A549 (cell line): Measurements from ENCODE around the gene TMEM185A. TPM values are rescaled to one million over a fixed set of nuclear protein-coding genes. Genes with fewer than 3 reads are reported as not detected.

ENCODE experiments used
- ATAC-seq, 2 experiments: fragments of 200-7000 bp in 1 of 2; fragments of >200 bp in 1 of 2; cut with Nextera tagmentation in 1 of 2; cut with Tn5 transposase in 1 of 2; 3 replicates each; pipeline versions ENCODE4 v1.8.0 to v1.9.1; 2018 to 2020; ENCODE audit warnings: mild to moderate bottlenecking in 1 of 2, moderate library complexity in 1 of 2
- CTCF ChIA-PET: fragments of 300-600 bp; sonication (Branson Sonifier 250); formaldehyde crosslinking; extraction: SDS; loops from one replicate; lab custom pipeline; 2021; ENCODE audit warnings: antibody characterized with exemption, inconsistent platforms; lab: Yijun Ruan, JAX
- POLR2A ChIA-PET: fragments of 350-600 bp; formaldehyde crosslinking; extraction: SDS; loops from one replicate; lab custom pipeline; 2021; ENCODE audit warnings: antibody characterized with exemption, inconsistent platforms; lab: Yijun Ruan, JAX
- DNase-seq, 2 experiments: peaks; one replicate each; pipeline versions ENCODE4 v3.0.0 to v3.0.0-alpha.2; 2011 to 2016; ENCODE audit warnings: low read depth in 1 of 2, low spot score in 1 of 2
- FAIRE-seq: peaks from 2 replicates; lab custom pipeline; 2011; peaks lifted over from hg19 to GRCh38; lab: Jason Lieb, UNC
- H3K27ac ChIP-seq, 2 experiments: fragments of >200 bp; sonication (Bioruptor Twin); formaldehyde crosslinking; 3 replicates each; pipeline ENCODE4 v1.5.1; 2016 to 2017
- H3K4me1 ChIP-seq: fragments of >200 bp; sonication (Bioruptor Twin); formaldehyde crosslinking; 3 replicates; pipeline ENCODE4 v1.6.1; 2016
- H3K4me2 ChIP-seq: fragments of >200 bp; sonication (Bioruptor Twin); formaldehyde crosslinking; 3 replicates; pipeline ENCODE4 v1.6.1; 2016
- H3K4me3 ChIP-seq: fragments of >200 bp; sonication (Bioruptor Twin); formaldehyde crosslinking; 3 replicates; pipeline ENCODE4 v1.5.1; 2016
- H3K9me3 ChIP-seq: fragments of >200 bp; sonication (Bioruptor Twin); formaldehyde crosslinking; 3 replicates; pipeline ENCODE4 v1.6.1; 2016
- CHD2 ChIP-seq: fragments of 150-350 bp; IDR thresholded peaks from 2 replicates; pipeline ENCODE4 v1.6.1; 2014; ENCODE audit warnings: low read length; ENCODE audit not compliant: partially characterized antibody
- FOSL2 ChIP-seq, 2 experiments: fragments of 450-650 bp in 1 of 2; fragments of >200 bp in 1 of 2; sonication (Bioruptor Twin) in 1 of 2; formaldehyde crosslinking; IDR thresholded peaks; 2 replicates each; pipeline versions ENCODE4 v1.5.0 to v1.6.1; 2016 to 2020; ENCODE audit warnings: mild to moderate bottlenecking in 1 of 2, moderate library complexity in 1 of 2
- HOXB13 ChIP-seq: fragments of 250-450 bp; sonication (Bioruptor Pico); IDR thresholded peaks from 2 replicates; pipeline ENCODE4 v1.5.0; 2020; ENCODE audit warnings: low read depth, mild to moderate bottlenecking, moderate library complexity
- MAZ ChIP-seq: fragments of 150-350 bp; IDR thresholded peaks from 2 replicates; pipeline ENCODE4 v1.6.1; 2014; ENCODE audit warnings: antibody characterized with exemption, low read depth, low read length, borderline replicate concordance
- MYC ChIP-seq: IDR thresholded peaks from 2 replicates; pipeline ENCODE4 v1.6.1; 2012; ENCODE audit warnings: mild to moderate bottlenecking, inconsistent platforms, low read length, improper control_type of control experiment, borderline replicate concordance
- NFE2L2 ChIP-seq: fragments of 150-350 bp; conservative IDR thresholded peaks from 2 replicates; pipeline ENCODE4 v1.6.1; 2014; ENCODE audit warnings: low read length
- NPAS2 ChIP-seq: fragments of 250-450 bp; sonication (Bioruptor Pico); IDR thresholded peaks from 2 replicates; pipeline ENCODE4 v1.8.0; 2022; ENCODE audit warnings: mild to moderate bottlenecking, moderate library complexity, borderline replicate concordance
- NR3C1 ChIP-seq: fragments of >200 bp; sonication (Bioruptor Twin); formaldehyde crosslinking; IDR thresholded peaks from 3 replicates; pipeline ENCODE4 v1.6.1; 2017
- POLR2A ChIP-seq: IDR thresholded peaks from 2 replicates; pipeline ENCODE4 v1.6.1; 2012; ENCODE audit warnings: mild to moderate bottlenecking, low read length
- RCOR1 ChIP-seq: fragments of 150-350 bp; IDR thresholded peaks from 2 replicates; pipeline ENCODE4 v1.6.1; 2014; ENCODE audit warnings: antibody characterized with exemption, low read length, low read depth
- SREBF2 ChIP-seq: fragments of 450-650 bp; IDR thresholded peaks from 2 replicates; pipeline ENCODE4 v1.6.1; 2014; ENCODE audit warnings: mild to moderate bottlenecking, moderate library complexity
- TP53 ChIP-seq: fragments of 250-450 bp; sonication (Bioruptor Pico); IDR thresholded peaks from 2 replicates; pipeline ENCODE4 v1.5.0; 2021; ENCODE audit warnings: mild to moderate bottlenecking, moderate library complexity
- ZSCAN20 ChIP-seq: fragments of 250-450 bp; sonication (Bioruptor Pico); IDR thresholded peaks from 2 replicates; pipeline ENCODE4 v1.8.0; 2022; ENCODE audit warnings: mild to moderate bottlenecking, moderate library complexity
- WGBS: methylation state at CpG from one replicate; pipeline ENCODE4 v1.1.6; 2017; ENCODE audit errors: missing lambda C conversion rate; 5-methylcytosine and 5-hydroxymethylcytosine counted together
- polyA plus RNA-seq, 4 experiments: library from polyadenylated mRNA; depleted of rRNA in 3 of 4; stranded (reverse); fragments of >200 nt; fragmentation: RNase III in 1 of 4; extraction: RNeasy Plus Mini Kit Qiagen cat#74134 plus additional on column Dnase treatment in 1 of 4; gene quantifications; 2 replicates in 3 of 4; 3 replicates in 1 of 4; pipeline ENCODE4 v1.2.3, GENCODE V29; 2011 to 2017
- TF ChIP-seq, protein P1 (sequence below): IDR thresholded peaks from 2 replicates; pipeline ENCODE4 v1.6.1; 2012
- TF ChIP-seq, protein P2 (sequence below): fragments of >200 bp; sonication (Bioruptor Twin); formaldehyde crosslinking; IDR thresholded peaks from 3 replicates; pipeline ENCODE4 v1.6.1; 2016
- TF ChIP-seq, protein P3 (sequence below): fragments of 250-450 bp; sonication (Bioruptor Pico); IDR thresholded peaks from 2 replicates; pipeline ENCODE4 v1.5.0; 2020; ENCODE audit warnings: low read depth, mild to moderate bottlenecking, moderate library complexity
- TF ChIP-seq, protein P4 (sequence below): fragments of 450-650 bp; IDR thresholded peaks from 2 replicates; pipeline ENCODE4 v1.6.1; 2014; ENCODE audit warnings: antibody characterized with exemption
- TF ChIP-seq, protein P5 (sequence below): fragments of 150-350 bp; IDR thresholded peaks from 2 replicates; pipeline ENCODE4 v1.6.1; 2014; ENCODE audit warnings: low read depth, mild to moderate bottlenecking, low read length
- TF ChIP-seq, protein P6 (sequence below): fragments of >200 bp; sonication (Bioruptor Twin); formaldehyde crosslinking; IDR thresholded peaks from 2 replicates; pipeline ENCODE4 v1.6.1; 2016
- TF ChIP-seq, protein P7 (sequence below): IDR thresholded peaks from 2 replicates; pipeline ENCODE4 v1.6.1; 2012

The TMEM185A gene
- polyA plus RNA-seq, 2 of the 4 experiments (the other 2 are of a cell fraction) = 21.5 to 25.1 TPM

DNA sequence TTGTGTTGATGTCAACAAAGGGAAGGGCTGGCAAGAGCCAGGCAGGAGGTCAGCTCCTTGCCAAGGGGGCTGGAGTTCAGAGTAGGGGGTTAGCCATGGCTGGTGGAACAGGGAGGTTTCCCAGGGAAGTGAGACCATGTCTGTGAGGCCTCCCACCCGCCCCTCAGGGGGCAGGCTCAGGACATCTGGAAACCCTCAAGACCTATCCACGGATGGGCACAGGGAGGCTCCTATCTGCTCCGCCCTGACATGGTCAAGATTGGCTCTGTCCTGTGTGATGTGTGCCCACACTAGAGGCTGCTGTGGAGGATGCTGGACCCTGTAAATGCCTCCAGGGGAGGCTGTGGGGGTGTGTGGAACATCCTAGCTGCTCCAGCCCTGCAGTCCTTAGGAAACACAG, 8.0 kb upstream of the TMEM185A start:
- H3K9me3 ChIP-seq = no peaks in the 10 kb centered on the region
- TF ChIP-seq, protein P1, sequence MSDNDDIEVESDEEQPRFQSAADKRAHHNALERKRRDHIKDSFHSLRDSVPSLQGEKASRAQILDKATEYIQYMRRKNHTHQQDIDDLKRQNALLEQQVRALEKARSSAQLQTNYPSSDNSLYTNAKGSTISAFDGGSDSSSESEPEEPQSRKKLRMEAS = no peak
- TF ChIP-seq, protein P2, sequence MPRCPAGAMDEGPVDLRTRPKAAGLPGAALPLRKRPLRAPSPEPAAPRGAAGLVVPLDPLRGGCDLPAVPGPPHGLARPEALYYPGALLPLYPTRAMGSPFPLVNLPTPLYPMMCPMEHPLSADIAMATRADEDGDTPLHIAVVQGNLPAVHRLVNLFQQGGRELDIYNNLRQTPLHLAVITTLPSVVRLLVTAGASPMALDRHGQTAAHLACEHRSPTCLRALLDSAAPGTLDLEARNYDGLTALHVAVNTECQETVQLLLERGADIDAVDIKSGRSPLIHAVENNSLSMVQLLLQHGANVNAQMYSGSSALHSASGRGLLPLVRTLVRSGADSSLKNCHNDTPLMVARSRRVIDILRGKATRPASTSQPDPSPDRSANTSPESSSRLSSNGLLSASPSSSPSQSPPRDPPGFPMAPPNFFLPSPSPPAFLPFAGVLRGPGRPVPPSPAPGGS = no peak
- TF ChIP-seq HOXB13 (no peak), SREBF2 (no peak), ZSCAN20 (CRISPR knock-in tag) (no peak), POLR2A (no peak), NPAS2 (no peak), NR3C1 (no peak), RCOR1 (no peak), MYC (no peak), CHD2 (no peak)
- TF ChIP-seq, protein P3, sequence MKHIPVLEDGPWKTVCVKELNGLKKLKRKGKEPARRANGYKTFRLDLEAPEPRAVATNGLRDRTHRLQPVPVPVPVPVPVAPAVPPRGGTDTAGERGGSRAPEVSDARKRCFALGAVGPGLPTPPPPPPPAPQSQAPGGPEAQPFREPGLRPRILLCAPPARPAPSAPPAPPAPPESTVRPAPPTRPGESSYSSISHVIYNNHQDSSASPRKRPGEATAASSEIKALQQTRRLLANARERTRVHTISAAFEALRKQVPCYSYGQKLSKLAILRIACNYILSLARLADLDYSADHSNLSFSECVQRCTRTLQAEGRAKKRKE (CRISPR knock-in tag) = no peak
- TF ChIP-seq, all 56 proteins: peak for 0
- no peak for FAIRE-seq
- peak in 1 of 2 experiments; percentile 24; a peak in 1 of 6 replicates for ATAC-seq
- Histone ChIP-seq H3K27ac (no peak overlapping the region), H3K4me3 (no peak overlapping the region), H3K4me2 (no peak overlapping the region), H3K4me1 (no peaks in the 10 kb centered on the region)
- ChIA-PET CTCF (no interaction called here), POLR2A (no interaction called here)
- WGBS = 0% methylated on average over 1 of the region's 3 CpGs
- DNase-seq = no peak

DNA sequence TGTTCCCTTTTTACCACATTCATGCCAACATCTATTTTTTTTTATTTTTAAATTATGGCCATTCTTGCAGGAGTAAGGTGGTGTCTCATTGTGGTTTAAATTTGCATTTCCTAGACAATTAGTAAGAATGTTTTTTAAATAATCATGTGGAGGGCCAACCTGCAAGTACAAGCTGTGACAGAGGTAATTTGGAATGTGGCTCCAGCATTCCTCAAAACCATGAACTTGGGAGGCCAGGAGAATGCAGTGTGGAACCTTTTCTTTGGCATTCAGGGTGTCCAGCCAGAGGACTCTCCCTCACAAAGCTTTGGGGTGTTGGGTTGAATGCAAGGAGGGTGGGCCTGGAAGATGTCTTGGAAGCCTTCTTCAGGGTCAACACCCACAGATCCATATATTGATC, 7.3 kb upstream of the TMEM185A start:
- ATAC-seq = no peak
- POLR2A ChIA-PET = no interaction called here

DNA sequence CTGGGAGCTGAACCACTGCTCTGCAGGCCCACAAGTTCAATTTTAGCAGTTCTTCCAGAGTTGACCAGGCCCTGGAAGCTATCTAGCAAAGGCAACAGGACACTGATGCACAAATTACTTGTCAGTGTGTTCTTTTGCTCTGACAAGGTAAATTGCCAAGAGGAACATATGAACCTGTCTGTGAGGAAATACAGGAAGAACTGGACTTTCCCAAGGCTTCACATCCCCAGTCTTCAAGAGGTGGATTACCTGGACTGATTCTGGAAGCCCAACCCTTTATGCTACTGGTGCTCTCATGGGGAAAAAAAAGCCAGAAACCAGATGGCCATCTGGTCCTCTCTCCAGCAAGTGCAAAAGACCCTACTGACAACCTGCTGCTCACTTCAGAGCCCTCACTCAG, 1.9 kb upstream of the TMEM185A start:
- ATAC-seq (no peak), DNase-seq (no peak), FAIRE-seq (no peak)
- ChIA-PET CTCF (no interaction called here), POLR2A (no interaction called here)
- TF ChIP-seq, protein P4, sequence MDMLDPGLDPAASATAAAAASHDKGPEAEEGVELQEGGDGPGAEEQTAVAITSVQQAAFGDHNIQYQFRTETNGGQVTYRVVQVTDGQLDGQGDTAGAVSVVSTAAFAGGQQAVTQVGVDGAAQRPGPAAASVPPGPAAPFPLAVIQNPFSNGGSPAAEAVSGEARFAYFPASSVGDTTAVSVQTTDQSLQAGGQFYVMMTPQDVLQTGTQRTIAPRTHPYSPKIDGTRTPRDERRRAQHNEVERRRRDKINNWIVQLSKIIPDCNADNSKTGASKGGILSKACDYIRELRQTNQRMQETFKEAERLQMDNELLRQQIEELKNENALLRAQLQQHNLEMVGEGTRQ = no peak
- no peak for TF ChIP-seq CHD2
- no peak for TF ChIP-seq MAZ
- no peak for TF ChIP-seq NFE2L2
- TF ChIP-seq TP53 (CRISPR knock-in tag) = no peak
- TF ChIP-seq, protein P5, sequence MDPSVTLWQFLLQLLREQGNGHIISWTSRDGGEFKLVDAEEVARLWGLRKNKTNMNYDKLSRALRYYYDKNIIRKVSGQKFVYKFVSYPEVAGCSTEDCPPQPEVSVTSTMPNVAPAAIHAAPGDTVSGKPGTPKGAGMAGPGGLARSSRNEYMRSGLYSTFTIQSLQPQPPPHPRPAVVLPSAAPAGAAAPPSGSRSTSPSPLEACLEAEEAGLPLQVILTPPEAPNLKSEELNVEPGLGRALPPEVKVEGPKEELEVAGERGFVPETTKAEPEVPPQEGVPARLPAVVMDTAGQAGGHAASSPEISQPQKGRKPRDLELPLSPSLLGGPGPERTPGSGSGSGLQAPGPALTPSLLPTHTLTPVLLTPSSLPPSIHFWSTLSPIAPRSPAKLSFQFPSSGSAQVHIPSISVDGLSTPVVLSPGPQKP = no peak
- TF ChIP-seq, protein P6, sequence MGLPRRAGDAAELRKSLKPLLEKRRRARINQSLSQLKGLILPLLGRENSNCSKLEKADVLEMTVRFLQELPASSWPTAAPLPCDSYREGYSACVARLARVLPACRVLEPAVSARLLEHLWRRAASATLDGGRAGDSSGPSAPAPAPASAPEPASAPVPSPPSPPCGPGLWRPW = no peak
- Histone ChIP-seq H3K27ac (no peak overlapping the region), H3K4me2 (no peak overlapping the region), H3K9me3 (no peaks in the 10 kb centered on the region), H3K4me1 (peaks cover 21% of the 10 kb centered on the region), H3K4me3 (no peak overlapping the region)

More for the DNA sequence above, 7.3 kb upstream of the TMEM185A start:
- FAIRE-seq (no peak), DNase-seq (no peak)
- no peak overlapping the region for H3K4me3 ChIP-seq
- H3K27ac ChIP-seq = no peak overlapping the region
- no peak overlapping the region for H3K4me2 ChIP-seq
- no peaks in the 10 kb centered on the region for H3K4me1 ChIP-seq
- no peak for TF ChIP-seq POLR2A
- no peak for TF ChIP-seq NFE2L2
- no peak for TF ChIP-seq FOSL2 (IDR thresholded peaks at IDR 0.05)
- TF ChIP-seq FOSL2 (CRISPR knock-in tag; IDR thresholded peaks at IDR 0.05) = no peak
- TF ChIP-seq, protein P7, sequence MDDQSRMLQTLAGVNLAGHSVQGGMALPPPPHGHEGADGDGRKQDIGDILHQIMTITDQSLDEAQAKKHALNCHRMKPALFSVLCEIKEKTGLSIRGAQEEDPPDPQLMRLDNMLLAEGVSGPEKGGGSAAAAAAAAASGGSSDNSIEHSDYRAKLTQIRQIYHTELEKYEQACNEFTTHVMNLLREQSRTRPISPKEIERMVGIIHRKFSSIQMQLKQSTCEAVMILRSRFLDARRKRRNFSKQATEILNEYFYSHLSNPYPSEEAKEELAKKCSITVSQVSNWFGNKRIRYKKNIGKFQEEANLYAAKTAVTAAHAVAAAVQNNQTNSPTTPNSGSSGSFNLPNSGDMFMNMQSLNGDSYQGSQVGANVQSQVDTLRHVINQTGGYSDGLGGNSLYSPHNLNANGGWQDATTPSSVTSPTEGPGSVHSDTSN = no peak
- TF ChIP-seq, all 56 proteins: peak for 0
- CTCF ChIA-PET = no interaction called here
- no peaks in the 10 kb centered on the region for H3K9me3 ChIP-seq
